IMR-90 (cell line): ENCODE measurements around the gene SYCE3. TPM values are rescaled to one million over a fixed set of nuclear protein-coding genes. Genes with fewer than 3 reads are reported as not detected.

Experiments
- ATAC-seq: fragments of 200-7000 bp; cut with Tn5 transposase; 2 replicates; pipeline ENCODE4 v1.9.1; 2020; ENCODE audit warnings: low read depth, mild to moderate bottlenecking, moderate library complexity
- BruUV-seq: library from RNA; stranded (reverse); fragments of 400-500 nt; replicated peaks from 2 replicates; lab custom pipeline; 2021; lab: Mats Ljungman, UMichigan
- CTCF ChIA-PET: fragments of 300-600 bp; formaldehyde crosslinking; extraction: SDS; loops from one replicate; lab custom pipeline; 2021; ENCODE audit warnings: antibody characterized with exemption; lab: Yijun Ruan, JAX
- POLR2A ChIA-PET: fragments of 300-600 bp; sonication (Branson Sonifier 250); formaldehyde crosslinking; loops from one replicate; lab custom pipeline; 2022; ENCODE audit warnings: antibody characterized with exemption; ENCODE audit not compliant: unreplicated experiment; lab: Charles Lee
- DNase-seq: peaks from one replicate; pipeline ENCODE4 v3.0.0; 2013
- H2AFZ ChIP-seq: replicated peaks from 2 replicates; pipeline ENCODE3; 2013; ENCODE audit warnings: low read length, mild to moderate bottlenecking; ENCODE audit not compliant: poor library complexity
- H2AK5ac ChIP-seq: 2 replicates; pipeline ENCODE4 v1.6.1; 2013; ENCODE audit warnings: low read depth, low read length, inconsistent platforms
- H2AK9ac ChIP-seq: replicated peaks from 2 replicates; pipeline ENCODE3; 2013; ENCODE audit warnings: mild to moderate bottlenecking, low read depth, low read length, moderate library complexity; ENCODE audit not compliant: poor library complexity
- H2BK120ac ChIP-seq: 2 replicates; pipeline ENCODE4 v1.6.1; 2013; ENCODE audit warnings: low read depth, low read length, inconsistent platforms
- H2BK15ac ChIP-seq: 3 replicates; pipeline ENCODE4 v1.6.1; 2013; ENCODE audit warnings: low read depth, low read length, inconsistent platforms
- H2BK20ac ChIP-seq: 2 replicates; pipeline ENCODE4 v1.6.1; 2013; ENCODE audit warnings: low read depth, mild to moderate bottlenecking, inconsistent platforms, low read length, moderate library complexity
- H2BK5ac ChIP-seq: 2 replicates; pipeline ENCODE4 v1.6.1; 2013; ENCODE audit warnings: mild to moderate bottlenecking, low read depth, low read length, inconsistent platforms; ENCODE audit not compliant: poor library complexity, severe bottlenecking
- H3K14ac ChIP-seq: replicated peaks from 2 replicates; pipeline ENCODE4 v1.6.1; 2013; ENCODE audit warnings: low read depth, low read length, inconsistent platforms
- H3K18ac ChIP-seq: 2 replicates; pipeline ENCODE4 v1.6.1; 2013; ENCODE audit warnings: low read depth, low read length, control low read depth
- H3K23ac ChIP-seq: 2 replicates; pipeline ENCODE4 v1.6.1; 2013; ENCODE audit warnings: low read depth, low read length, inconsistent platforms
- H3K27ac ChIP-seq: 2 replicates; pipeline ENCODE4 v1.5.1; 2013; ENCODE audit warnings: mild to moderate bottlenecking, control low read depth, low read length; ENCODE audit not compliant: insufficient read depth
- H3K27me3 ChIP-seq: 2 replicates; pipeline ENCODE4 v1.6.1; 2013; ENCODE audit warnings: low read length; ENCODE audit not compliant: control insufficient read depth, insufficient read depth
- H3K36me3 ChIP-seq: 2 replicates; pipeline ENCODE4 v1.6.1; 2013; ENCODE audit warnings: low read length, mixed read lengths; ENCODE audit not compliant: control insufficient read depth, insufficient read depth
- H3K4ac ChIP-seq: 2 replicates; pipeline ENCODE4 v1.6.1; 2013; ENCODE audit warnings: low read depth, low read length, inconsistent platforms
- H3K4me1 ChIP-seq: 2 replicates; pipeline ENCODE4 v1.6.1; 2013; ENCODE audit warnings: low read length, mixed read lengths; ENCODE audit not compliant: control insufficient read depth, insufficient read depth
- H3K4me2 ChIP-seq: 2 replicates; pipeline ENCODE4 v1.6.1; 2013; ENCODE audit warnings: low read depth, mild to moderate bottlenecking, control low read depth, low read length, moderate library complexity
- H3K4me3 ChIP-seq: 2 replicates; pipeline ENCODE4 v1.5.1; 2013; ENCODE audit warnings: low read depth, mild to moderate bottlenecking, control low read depth, low read length, moderate library complexity; ENCODE audit not compliant: insufficient read depth
- H3K56ac ChIP-seq: 2 replicates; pipeline ENCODE4 v1.6.1; 2013; ENCODE audit warnings: low read length, inconsistent platforms; ENCODE audit not compliant: insufficient read depth; ENCODE audit errors: extremely low read depth
- H3K79me1 ChIP-seq, 2 experiments: 2 replicates each; pipeline ENCODE4 v1.6.1; 2013; ENCODE audit warnings: low read length in 2 of 2, inconsistent platforms in 1 of 2, low read depth in 1 of 2
- H3K9ac ChIP-seq: 2 replicates; pipeline ENCODE4 v1.6.1; 2013; ENCODE audit warnings: low read depth, low read length, control low read depth
- H3K9me1 ChIP-seq: 2 replicates; pipeline ENCODE4 v1.6.1; 2013; ENCODE audit warnings: low read length, inconsistent platforms; ENCODE audit not compliant: insufficient read depth
- H3K9me3 ChIP-seq: 2 replicates; pipeline ENCODE4 v1.6.1; 2013; ENCODE audit warnings: low read length; ENCODE audit not compliant: control insufficient read depth, insufficient read depth
- H4K20me1 ChIP-seq: 2 replicates; pipeline ENCODE4 v1.6.1; 2013; ENCODE audit warnings: low read length, inconsistent platforms; ENCODE audit not compliant: insufficient read depth
- H4K5ac ChIP-seq: 2 replicates; pipeline ENCODE4 v1.6.1; 2013; ENCODE audit warnings: mild to moderate bottlenecking, low read depth, low read length, control low read depth
- H4K8ac ChIP-seq, 2 experiments: 2 replicates each; pipeline ENCODE4 v1.6.1; 2013; ENCODE audit warnings: low read depth in 2 of 2, low read length in 2 of 2, control low read depth in 1 of 2, inconsistent platforms in 1 of 2
- H4K91ac ChIP-seq: 2 replicates; pipeline ENCODE4 v1.6.1; 2013; ENCODE audit warnings: low read depth, low read length, inconsistent platforms; ENCODE audit not compliant: insufficient read depth
- CEBPB ChIP-seq: IDR thresholded peaks from 2 replicates; pipeline ENCODE4 v1.6.1; 2012; ENCODE audit warnings: low read depth, low read length, improper control_type of control experiment
- MAZ ChIP-seq: IDR thresholded peaks from 2 replicates; pipeline ENCODE4 v1.6.1; 2012; ENCODE audit warnings: low read depth, mild to moderate bottlenecking, low read length, improper control_type of control experiment, moderate library complexity, borderline replicate concordance
- MXI1 ChIP-seq: IDR thresholded peaks from 2 replicates; pipeline ENCODE4 v1.6.1; 2012; ENCODE audit warnings: low read depth, mild to moderate bottlenecking, low read length, moderate library complexity, borderline replicate concordance
- POLR2A ChIP-seq: IDR thresholded peaks from 2 replicates; pipeline ENCODE4 v1.6.1; 2012; ENCODE audit warnings: mild to moderate bottlenecking, low read depth, low read length
- RAD21 ChIP-seq: IDR thresholded peaks from 2 replicates; pipeline ENCODE4 v1.6.1; 2012; ENCODE audit warnings: low read length, improper control_type of control experiment
- RCOR1 ChIP-seq: IDR thresholded peaks from 2 replicates; pipeline ENCODE4 v1.6.1; 2012; ENCODE audit warnings: mild to moderate bottlenecking, low read length, improper control_type of control experiment; ENCODE audit not compliant: insufficient replicate concordance
- WGBS, 2 experiments: methylation state at CpG; one replicate each; pipeline versions ENCODE4 v1.1.5 to v1.1.7; 2013; ENCODE audit warnings: missing lambda C conversion rate in 2 of 2; ENCODE audit not compliant: insufficient read length in 1 of 2; ENCODE audit errors: extremely low coverage in 2 of 2; 5-methylcytosine and 5-hydroxymethylcytosine counted together
- dilution Hi-C: fragments of 300-500 bp; cut with HindIII; formaldehyde crosslinking; loops from one replicate; pipeline ENCODE4 v1.14.3; 2018; ENCODE audit warnings: low sequenced_read_pairs; ENCODE audit not compliant: unreplicated experiment
- in situ Hi-C: fragments of 300-500 bp; cut with MboI; formaldehyde crosslinking; loops from 3 replicates; pipeline ENCODE4 v1.14.3; 2019; ENCODE audit warnings: low sequenced_read_pairs, inconsistent platforms, mixed read lengths
- intact Hi-C: fragments of 100-400 bp; cut with micrococcal nuclease; formaldehyde crosslinking; loops from 2 replicates; pipeline ENCODE4 v1.10.0; 2022
- polyA plus RNA-seq, 3 experiments: library from polyadenylated mRNA; depleted of rRNA; stranded (reverse); fragments of >200 nt; gene quantifications; 2 replicates each; pipeline ENCODE4 v1.2.3, GENCODE V29; 2012; ENCODE audit warnings: low replicate concordance in 1 of 3
- total RNA-seq: library from RNA; depleted of rRNA; stranded (reverse); fragments of >200 nt; gene quantifications from 2 replicates; pipeline ENCODE4 v1.2.3, GENCODE V29; 2012

SYCE3 gene
- total and polyA plus RNA-seq, 2 of the 4 experiments (the other 2 are of a cell fraction), result not detected

- Histone ChIP-seq H3K23ac (peak within 1 kb of the TSS; percentile 72), H3K36me3 (peaks cover 16% of the 10 kb centered on the region), H4K91ac (peak within 1 kb of the TSS; percentile 86), H4K20me1 (no peaks in the 10 kb centered on the region; the same call in 1 of the 2 replicates), H4K5ac (peak within 1 kb of the TSS; percentile 98), H3K14ac (peak within 1 kb of the TSS; percentile 87), H3K18ac (peak within 1 kb of the TSS; percentile 81; the same call in 1 of the 2 replicates), H3K4ac (peak within 1 kb of the TSS; percentile 97), H3K27me3 (no peaks in the 10 kb centered on the region), H3K4me1 (peaks cover 4% of the 10 kb centered on the region), H3K27ac (peak within 1 kb of the TSS; percentile 95), H2AFZ (peak within 1 kb of the TSS; percentile 99), H2AK5ac (peak within 1 kb of the TSS; percentile 97), H3K56ac (peak within 1 kb of the TSS; percentile 81), H3K4me2 (peak within 1 kb of the TSS; percentile 95), H3K4me3 (peak within 1 kb of the TSS; percentile 100), H4K8ac (peak within 1 kb of the TSS; percentile 90 to 96), H3K9me3 (no peaks in the 10 kb centered on the region), H2BK5ac (peak within 1 kb of the TSS; percentile 92), H3K9me1 (peaks cover 4% of the 10 kb centered on the region; the same call in 1 of the 2 replicates), H2BK20ac (no peak within 1 kb of the TSS), H2BK120ac (peak within 1 kb of the TSS; percentile 73), H2BK15ac (peak within 1 kb of the TSS; percentile 0; the same call in 1 of the 3 replicates), H2AK9ac (peak within 1 kb of the TSS; percentile 100), H3K9ac (peak within 1 kb of the TSS; percentile 98), H3K79me1 (peaks cover 19 to 57% of the 10 kb centered on the region in 2 experiments)
- POLR2A ChIA-PET, result interaction anchor here (0.6 to 0.9 kb wide), 3 partner anchors 15 to 86 kb away, joined by 3 to 4 read pairs (median 3); partner anchors contain the start of gene SCO2
- ATAC-seq (peak; percentile 81), DNase-seq (peak; percentile 95)
- intact Hi-C loops, result no loop called here
- BruUV-seq, result no TSS peak
- CTCF ChIA-PET, result interaction anchor here (0.6 to 1.7 kb wide), 5 partner anchors 10 to 55 kb away, joined by 3 to 6 read pairs (median 3); partner anchors contain the start of gene SCO2
- dilution Hi-C loops, result no loop called here
- TF ChIP-seq MAZ (peak; percentile 92), RAD21 (no peak), RCOR1 (no peak), CEBPB (peak; percentile 46; the same call in 1 of the 2 replicates), POLR2A (peak; percentile 57), MXI1 (peak; percentile 57; the same call in 1 of the 2 replicates)
- 1% methylated on average over 15 of the region's 76 CpGs; no CpG with 5 or more reads in 1 of the 2 experiments for WGBS, 2 experiments
- in situ Hi-C loops, result no loop called here
Measured at GRCh38 chr22:50507991-50508884, 54.5 kb downstream of the SYCE3 start, which contains the start of gene NCAPH2. NCAPH2 (plus strand) TSS chr22:50508224; CDS start chr22:50508338, 114 bp downstream.
